Peyer's patch (tissue), 4 donors: Measurements from ENCODE around the gene CSK.

Experiments
- CTCF ChIP-seq, 6 experiments: fragments of 450-650 bp in 4 of 6; fragments of 200-600 bp in 2 of 6; sonication (generic) in 1 of 6; IDR thresholded peaks; one replicate each; pipeline ENCODE4 v1.5.1; 2017 to 2019; ENCODE audit warnings: antibody characterized with exemption in 6 of 6, mild to moderate bottlenecking in 3 of 6, moderate library complexity in 1 of 6
- POLR2A ChIP-seq, 2 donors: fragments of 450-650 bp; IDR thresholded peaks; one replicate each; pipeline ENCODE4 v1.5.1; 2017; ENCODE audit warnings: antibody characterized with exemption in 2 of 2, mild to moderate bottlenecking in 2 of 2, moderate library complexity in 2 of 2

- TF ChIP-seq CTCF (IDR thresholded peaks at IDR 0.05) (no peak), POLR2A (IDR thresholded peaks at IDR 0.05) (no peak)
Observed at GRCh38 chr15:74775894-74776293, 6.0 kb upstream of the CSK start.
